SK-N-SH (cell line): ENCODE data around the gene CA9. TPM values are rescaled to one million over a fixed set of nuclear protein-coding genes. Genes with fewer than 3 reads are reported as not detected.
"Not testable (repeated sequence)": the region's sequence is repeated elsewhere in the genome, so short reads cannot be mapped to it uniquely, and the experiment has no call there.

ENCODE experiments used
- CTCF ChIA-PET: fragments of 300-600, 350-600 bp; formaldehyde crosslinking; extraction: SDS; loops from one replicate; lab custom pipeline; 2021; lab: Yijun Ruan, JAX
- POLR2A ChIA-PET: fragments of 350-600 bp; sonication (Branson Sonifier 250); formaldehyde crosslinking; extraction: SDS; loops from one replicate; lab custom pipeline; 2020; ENCODE audit warnings: antibody characterized with exemption, inconsistent platforms; lab: Yijun Ruan, JAX
- DNase-seq: peaks from one replicate; pipeline ENCODE4 v3.0.0; 2012
- H2AFZ ChIP-seq: fragments of 200-600 bp; sonication (generic); 2 replicates; pipeline ENCODE4 v1.8.1; 2016; ENCODE audit warnings: antibody characterized with exemption, mild to moderate bottlenecking, low read depth
- H3F3A ChIP-seq: fragments of 200-600 bp; sonication (generic); replicated peaks from 2 replicates; pipeline ENCODE3; 2016; ENCODE audit warnings: antibody characterized with exemption, mild to moderate bottlenecking; ENCODE audit not compliant: insufficient read depth
- H3K27ac ChIP-seq, 2 experiments: fragments of 200-500 bp in 1 of 2; fragments of 200-600 bp in 1 of 2; sonication (Bioruptor generic) in 1 of 2; sonication (generic), shearing (Covaris generic) in 1 of 2; 2 replicates each; pipeline versions ENCODE4 v1.5.1 to v1.6.1; 2014 to 2016; ENCODE audit warnings: low read depth in 2 of 2, inconsistent platforms in 1 of 2, low read length in 1 of 2, mild to moderate bottlenecking in 1 of 2, mixed read lengths in 1 of 2
- H3K27me3 ChIP-seq: fragments of 200-600 bp; sonication (generic), shearing (Covaris generic); 2 replicates; pipeline ENCODE4 v1.6.1; 2016; ENCODE audit warnings: mixed run types; ENCODE audit not compliant: insufficient read depth
- H3K36me3 ChIP-seq, 2 experiments: fragments of 200-500 bp in 1 of 2; fragments of 200-600 bp in 1 of 2; sonication (Bioruptor generic) in 1 of 2; sonication (generic) in 1 of 2; replicated peaks in 1 of 2; 2 replicates each; pipeline versions ENCODE3 to v1.5.1; 2014 to 2016; ENCODE audit warnings: low read length in 1 of 2, mild to moderate bottlenecking in 1 of 2; ENCODE audit not compliant: insufficient read depth in 2 of 2, control insufficient read depth in 1 of 2
- H3K4me1 ChIP-seq, 2 experiments: fragments of 200-500 bp in 1 of 2; fragments of 200-600 bp in 1 of 2; sonication (Bioruptor generic) in 1 of 2; sonication (generic), shearing (Covaris generic) in 1 of 2; 2 replicates each; pipeline versions ENCODE4 v1.5.1 to v1.6.1; 2014 to 2016; ENCODE audit warnings: low read depth in 1 of 2, low read length in 1 of 2, mixed run types in 1 of 2; ENCODE audit not compliant: insufficient read depth in 2 of 2, control insufficient read depth in 1 of 2
- H3K4me2 ChIP-seq: fragments of 200-600 bp; sonication (generic), shearing (Covaris generic); 2 replicates; pipeline ENCODE4 v1.6.1; 2017; ENCODE audit warnings: mixed run types
- H3K4me3 ChIP-seq, 2 experiments: fragments of 200-500 bp in 1 of 2; fragments of 200-600 bp in 1 of 2; sonication (Bioruptor generic) in 1 of 2; sonication (generic), shearing (Covaris generic) in 1 of 2; 2 replicates each; pipeline versions ENCODE4 v1.5.1 to v1.8.1; 2014 to 2016; ENCODE audit warnings: low read depth in 2 of 2, inconsistent platforms in 1 of 2, low read length in 1 of 2, mild to moderate bottlenecking in 1 of 2, mixed read lengths in 1 of 2, moderate library complexity in 1 of 2
- H3K79me2 ChIP-seq: fragments of 200-600 bp; sonication (generic); 2 replicates; pipeline ENCODE4 v1.8.1; 2017; ENCODE audit warnings: mild to moderate bottlenecking; ENCODE audit not compliant: insufficient read depth
- H3K9ac ChIP-seq: fragments of 200-600 bp; sonication (generic); 2 replicates; pipeline ENCODE4 v1.6.1; 2017; ENCODE audit warnings: mixed run types
- H3K9me2 ChIP-seq: fragments of 200-600 bp; sonication (generic); 2 replicates; pipeline ENCODE4 v1.6.1; 2017; ENCODE audit warnings: mixed run types
- H3K9me3 ChIP-seq: fragments of 200-600 bp; sonication (generic); 2 replicates; pipeline ENCODE4 v1.6.1; 2017; ENCODE audit warnings: mixed run types, mild to moderate bottlenecking, moderate library complexity
- H4K20me1 ChIP-seq: fragments of 200-600 bp; sonication (generic); 2 replicates; pipeline ENCODE4 v1.6.1; 2017; ENCODE audit warnings: mild to moderate bottlenecking, mixed run types; ENCODE audit not compliant: insufficient read depth
- CHD2 ChIP-seq: fragments of 150-350 bp; IDR thresholded peaks from 2 replicates; pipeline ENCODE4 v1.6.1; 2018; ENCODE audit warnings: low read length; ENCODE audit not compliant: partially characterized antibody
- CTCF ChIP-seq: fragments of 200-600 bp; sonication (generic); IDR thresholded peaks from 2 replicates; pipeline ENCODE4 v1.6.1; 2017; ENCODE audit warnings: antibody characterized with exemption, mild to moderate bottlenecking, moderate library complexity
- ELF1 ChIP-seq: IDR thresholded peaks from 2 replicates; pipeline ENCODE4 v1.4.0; 2012
- EZH2phosphoT487 ChIP-seq: fragments of 200-600 bp; sonication (generic); IDR thresholded peaks from 2 replicates; pipeline ENCODE4 v1.6.1; 2017; ENCODE audit warnings: low read depth, mixed run types, mild to moderate bottlenecking, antibody characterized with exemption, moderate library complexity, borderline replicate concordance
- FOSL2 ChIP-seq: IDR thresholded peaks from 2 replicates; pipeline ENCODE4 v1.4.0; 2012; ENCODE audit warnings: low read depth, mild to moderate bottlenecking, moderate library complexity, borderline replicate concordance
- FOXM1 ChIP-seq: IDR thresholded peaks from 2 replicates; pipeline ENCODE4 v1.4.0; 2012; ENCODE audit warnings: low read depth, mild to moderate bottlenecking
- GATA2 ChIP-seq: sonication (generic); formaldehyde crosslinking; IDR thresholded peaks from 2 replicates; pipeline ENCODE4 v1.5.0; 2020; ENCODE audit warnings: mild to moderate bottlenecking, missing genetic modification reagents
- IRF3 ChIP-seq: fragments of 150-350 bp; IDR thresholded peaks from 2 replicates; pipeline ENCODE4 v1.6.1; 2016; ENCODE audit warnings: mild to moderate bottlenecking, low read depth, low read length
- MAX ChIP-seq: IDR thresholded peaks from 2 replicates; pipeline ENCODE4 v1.4.0; 2012; ENCODE audit warnings: low read depth
- RAD21 ChIP-seq: IDR thresholded peaks from 2 replicates; pipeline ENCODE4 v1.6.1; 2012; ENCODE audit warnings: mild to moderate bottlenecking, low read length
- RCOR1 ChIP-seq: fragments of 150-350 bp; IDR thresholded peaks from 2 replicates; pipeline ENCODE4 v1.6.1; 2017; ENCODE audit warnings: antibody characterized with exemption, low read length
- REST ChIP-seq: IDR thresholded peaks from 2 replicates; pipeline ENCODE4 v1.6.1; 2012; ENCODE audit warnings: mild to moderate bottlenecking, low read depth, low read length, moderate library complexity
- RFX5 ChIP-seq: IDR thresholded peaks from 2 replicates; pipeline ENCODE4 v1.6.1; 2012; ENCODE audit warnings: mild to moderate bottlenecking, improper control_type of control experiment, low read length
- SIN3A ChIP-seq: IDR thresholded peaks from 2 replicates; pipeline ENCODE4 v1.6.1; 2012; ENCODE audit warnings: low read depth, mild to moderate bottlenecking, low read length, moderate library complexity, borderline replicate concordance
- SMC3 ChIP-seq: IDR thresholded peaks from 2 replicates; pipeline ENCODE4 v1.6.1; 2012; ENCODE audit warnings: low read depth, low read length, improper control_type of control experiment
- TEAD4 ChIP-seq: IDR thresholded peaks from 2 replicates; pipeline ENCODE4 v1.4.0; 2012; ENCODE audit warnings: mild to moderate bottlenecking, borderline replicate concordance; ENCODE audit not compliant: insufficient read depth
- USF2 ChIP-seq: fragments of 150-350 bp; IDR thresholded peaks from 2 replicates; pipeline ENCODE4 v1.6.1; 2017; ENCODE audit warnings: antibody characterized with exemption, low read length, low read depth, borderline replicate concordance
- ZBTB33 ChIP-seq: IDR thresholded peaks from 2 replicates; pipeline ENCODE4 v1.4.0; 2012; ENCODE audit warnings: low read depth, borderline replicate concordance
- WGBS: methylation state at CpG from one replicate; pipeline ENCODE4 v1.1.6; 2017; ENCODE audit warnings: low lambda C conversion rate; 5-methylcytosine and 5-hydroxymethylcytosine counted together
- polyA plus RNA-seq, 3 experiments: library from polyadenylated mRNA; depleted of rRNA; stranded (reverse); fragments of >200 nt; gene quantifications; 2 replicates each; pipeline ENCODE4 v1.2.3, GENCODE V29; 2012

Gene CA9
- polyA plus RNA-seq, 1 of the 3 experiments (the other 2 are of a cell fraction) = 1.4 TPM

- H3K9me2 ChIP-seq, H3K36me3 ChIP-seq, H4K20me1 ChIP-seq, H3F3A ChIP-seq, H3K79me2 ChIP-seq, H3K4me3 ChIP-seq, H3K9me3 ChIP-seq, H3K4me2 ChIP-seq, CTCF ChIA-PET, DNase-seq, POLR2A ChIA-PET, H3K27me3 ChIP-seq, H3K4me1 ChIP-seq, H2AFZ ChIP-seq, H3K9ac ChIP-seq, H3K27ac ChIP-seq: not testable (repeated sequence)
- WGBS = 93% methylated on average over 3 of the region's 3 CpGs
Measured at GRCh38 chr9:35641478-35641877, 32.2 kb upstream of the CA9 start.

- no peak overlapping the region for H3K4me3 ChIP-seq
- H3K27me3 ChIP-seq = no peaks in the 10 kb centered on the region
- H2AFZ ChIP-seq = no peak overlapping the region
- H3K4me1 ChIP-seq = peaks cover 6 to 7% of the 10 kb centered on the region in 2 experiments; a peak in 1 of 4 replicates
- H3K27ac ChIP-seq = no peak overlapping the region
- H3K9ac ChIP-seq = no peak overlapping the region
- ChIA-PET POLR2A (no interaction called here), CTCF (interaction anchor here (0.6 kb wide), 1 partner anchor 27 kb away, joined by 3 read pairs; no protein-coding TSS in a partner anchor)
- H3K36me3 ChIP-seq = no peaks in the 10 kb centered on the region
- H4K20me1 ChIP-seq = no peaks in the 10 kb centered on the region
- H3K9me2 ChIP-seq = no peaks in the 10 kb centered on the region
- peaks cover 5% of the 10 kb centered on the region for H3F3A ChIP-seq
- H3K9me3 ChIP-seq = no peaks in the 10 kb centered on the region
- 83% methylated on average over 12 of the region's 12 CpGs for WGBS
- no peak overlapping the region for H3K4me2 ChIP-seq
- DNase-seq = no peak
- no peaks in the 10 kb centered on the region for H3K79me2 ChIP-seq
- TF ChIP-seq IRF3 = no peak
- TF ChIP-seq SMC3 = no peak
- no peak for TF ChIP-seq RCOR1
- TF ChIP-seq SIN3A = no peak
- no peak for TF ChIP-seq EZH2phosphoT487
- TF ChIP-seq FOSL2 = no peak
- no peak for TF ChIP-seq MAX
- TF ChIP-seq ZBTB33 = no peak
- TF ChIP-seq GATA2 (CRISPR knock-in tag) = no peak
- TF ChIP-seq CTCF = no peak
- TF ChIP-seq TEAD4 = no peak
- TF ChIP-seq ELF1 = no peak
- TF ChIP-seq RFX5 = no peak
- no peak for TF ChIP-seq USF2
- no peak for TF ChIP-seq RAD21
- TF ChIP-seq FOXM1 = no peak
- no peak for TF ChIP-seq REST
- no peak for TF ChIP-seq CHD2
Measured at GRCh38 chr9:35643046-35643445, 30.7 kb upstream of the CA9 start.
